Psoas muscle (tissue), 8 donors: Measurements from ENCODE around the gene NEK10. TPM values are rescaled to one million over a fixed set of nuclear protein-coding genes. Genes with fewer than 3 reads are reported as not detected.

Source experiments
- ATAC-seq, 4 donors: fragments of 200-7000 bp; cut with Tn5 transposase; one replicate each; pipeline ENCODE4 v1.9.1; 2020; ENCODE audit warnings: moderate library complexity in 3 of 4, mild to moderate bottlenecking in 2 of 4
- DNase-seq, 2 donors: peaks; one replicate each; pipeline ENCODE4 v3.0.0-alpha.2; 2020
- H3K27ac ChIP-seq: fragments of 200-600 bp; one replicate; pipeline ENCODE4 v1.8.0; 2022
- H3K27me3 ChIP-seq, 3 donors: fragments of 200-600 bp in 1 of 3; one replicate each; pipeline versions ENCODE4 v1.6.1 to v1.8.0; 2013 to 2022; ENCODE audit warnings: low read length in 2 of 3, mild to moderate bottlenecking in 2 of 3, moderate library complexity in 1 of 3; ENCODE audit not compliant: insufficient read depth in 3 of 3
- H3K36me3 ChIP-seq, 2 donors: fragments of 200-600 bp in 1 of 2; one replicate each; pipeline versions ENCODE4 v1.6.1 to v1.8.0; 2013 to 2022; ENCODE audit warnings: low read depth in 1 of 2, mild to moderate bottlenecking in 1 of 2, moderate library complexity in 1 of 2; ENCODE audit not compliant: insufficient read depth in 1 of 2
- H3K4me1 ChIP-seq: fragments of 200-600 bp; one replicate; pipeline ENCODE4 v1.8.0; 2022
- H3K4me3 ChIP-seq: fragments of 200-600 bp; one replicate; pipeline ENCODE4 v1.8.0; 2022; ENCODE audit warnings: mild to moderate bottlenecking
- H3K9me3 ChIP-seq: fragments of 200-600 bp; one replicate; pipeline ENCODE4 v1.8.0; 2022
- CTCF ChIP-seq: fragments of 200-600 bp; IDR thresholded peaks from one replicate; pipeline ENCODE4 v1.8.0; 2022; ENCODE audit warnings: antibody characterized with exemption
- WGBS, 3 donors: extraction: QIAGEN DNeasy Blood & Tissue Kit; methylation state at CpG; one replicate each; pipeline versions ENCODE4 v1.1.6 to v1.1.7; 2013; 5-methylcytosine and 5-hydroxymethylcytosine counted together
- intact Hi-C, 2 donors: fragments of 100-400 bp; cut with DNase I; formaldehyde crosslinking; loops; one replicate each; pipeline versions ENCODE4 v1.11.0 to v1.14.2; 2022
- polyA plus RNA-seq, 3 donors: library from polyadenylated mRNA; stranded (reverse); fragments of 200-250 nt; gene quantifications; one replicate each; pipeline ENCODE4 v1.2.3, GENCODE V29; 2013
- total RNA-seq, 4 donors: library from RNA; stranded (reverse); fragmentation: NEBNext Ultra II Directional in 2 of 4; extraction: Animal tissue kit (Norgen Biotek cat#: 25700) in 2 of 4; gene quantifications; one replicate each; pipeline versions ENCODE4 v1.2.1 to v1.2.4, GENCODE V29; 2021 to 2023
- donor health status: healthy with polysubstance abuse.
- donor health status: DM: no; HTN: no; CAD: no; lungs with moderate emphysema.
- donor health status: Bipolar disorder and iron deficiency.
- donor health status: healthy.
- donor health status: DM: yes; HTN: yes; CAD: no.
- donor health status: DM: no; HTN: no; CAD: no.
- donor health status: DM: no; HTN: no; CAD: no.
- donor health status: DM: yes; HTN: yes; CAD: no.

The NEK10 gene
- total and polyA plus RNA-seq, 7 donors: 0.44 to 16.6 (median 5.0) TPM

GRCh38 chr3:27213450-27213849, 155.7 kb downstream of the NEK10 start:
- Histone ChIP-seq H3K9me3 (no peaks in the 10 kb centered on the region), H3K27ac (no peak overlapping the region), H3K4me1 (peaks cover 6% of the 10 kb centered on the region), H3K27me3 (no peaks in the 10 kb centered on the region), H3K4me3 (no peak overlapping the region), H3K36me3 (peaks cover 0 to 5% of the 10 kb centered on the region in 2 donors)
- WGBS, 3 donors: 72 to 86% (median 73%) methylated on average over 5 of the region's 5 CpGs
- intact Hi-C loops: no loop called here
- DNase-seq: no peak
- no peak for TF ChIP-seq CTCF
- no peak for ATAC-seq

GRCh38 chr3:27209617-27210264, 159.4 kb downstream of the NEK10 start:
- no peak overlapping the region for H3K4me3 ChIP-seq
- no peaks in the 10 kb centered on the region for H3K27me3 ChIP-seq
- ATAC-seq: no peak
- DNase-seq: no peak
- H3K9me3 ChIP-seq: no peaks in the 10 kb centered on the region
- H3K27ac ChIP-seq: no peak overlapping the region
- 50 to 71% (median 51%) methylated on average over 3 of the region's 3 CpGs for WGBS, 3 donors
- intact Hi-C loops: no loop called here
- no peaks in the 10 kb centered on the region for H3K4me1 ChIP-seq
- no peak for TF ChIP-seq CTCF
- H3K36me3 ChIP-seq: peaks cover 0 to 5% of the 10 kb centered on the region in 2 donors

GRCh38 chr3:27208961-27209616, 160.1 kb downstream of the NEK10 start:
- intact Hi-C loops: no loop called here
- TF ChIP-seq CTCF: no peak
- no peaks in the 10 kb centered on the region for H3K27me3 ChIP-seq
- no peaks in the 10 kb centered on the region for H3K4me1 ChIP-seq
- ATAC-seq (no peak), DNase-seq (no peak)
- 64 to 74% (median 69%) methylated on average over 2 of the region's 2 CpGs for WGBS, 3 donors
- peaks cover 0 to 5% of the 10 kb centered on the region in 2 donors for H3K36me3 ChIP-seq
- H3K27ac ChIP-seq: no peak overlapping the region
- H3K9me3 ChIP-seq: no peaks in the 10 kb centered on the region
- no peak overlapping the region for H3K4me3 ChIP-seq

- Histone ChIP-seq H3K36me3 (peaks cover 0 to 14% of the 10 kb centered on the region in 2 donors), H3K9me3 (no peaks in the 10 kb centered on the region), H3K4me3 (no peak overlapping the region), H3K27me3 (no peaks in the 10 kb centered on the region), H3K4me1 (no peaks in the 10 kb centered on the region), H3K27ac (no peak overlapping the region)
- 98 to 100% (median 100%) methylated on average over 1 of the region's 1 CpG for WGBS, 3 donors
- TF ChIP-seq CTCF: no peak
- no peak for DNase-seq
- intact Hi-C loops: no loop called here
- ATAC-seq: no peak
These were observed 166.2 kb downstream of the NEK10 start for GRCh38 chr3:27202959-27203358.
